ENCODE results near the gene SF3B1. TPM values are rescaled to one million over a fixed set of nuclear protein-coding genes. Genes with fewer than 3 reads are reported as not detected.
"Not testable (repeated sequence)": the region's sequence is repeated elsewhere in the genome, so short reads cannot be mapped to it uniquely, and the experiment has no call there.

SF3B1 gene
- total RNA-seq: 100 to 1,000 TPM; 266 to 292 TPM

DNA sequence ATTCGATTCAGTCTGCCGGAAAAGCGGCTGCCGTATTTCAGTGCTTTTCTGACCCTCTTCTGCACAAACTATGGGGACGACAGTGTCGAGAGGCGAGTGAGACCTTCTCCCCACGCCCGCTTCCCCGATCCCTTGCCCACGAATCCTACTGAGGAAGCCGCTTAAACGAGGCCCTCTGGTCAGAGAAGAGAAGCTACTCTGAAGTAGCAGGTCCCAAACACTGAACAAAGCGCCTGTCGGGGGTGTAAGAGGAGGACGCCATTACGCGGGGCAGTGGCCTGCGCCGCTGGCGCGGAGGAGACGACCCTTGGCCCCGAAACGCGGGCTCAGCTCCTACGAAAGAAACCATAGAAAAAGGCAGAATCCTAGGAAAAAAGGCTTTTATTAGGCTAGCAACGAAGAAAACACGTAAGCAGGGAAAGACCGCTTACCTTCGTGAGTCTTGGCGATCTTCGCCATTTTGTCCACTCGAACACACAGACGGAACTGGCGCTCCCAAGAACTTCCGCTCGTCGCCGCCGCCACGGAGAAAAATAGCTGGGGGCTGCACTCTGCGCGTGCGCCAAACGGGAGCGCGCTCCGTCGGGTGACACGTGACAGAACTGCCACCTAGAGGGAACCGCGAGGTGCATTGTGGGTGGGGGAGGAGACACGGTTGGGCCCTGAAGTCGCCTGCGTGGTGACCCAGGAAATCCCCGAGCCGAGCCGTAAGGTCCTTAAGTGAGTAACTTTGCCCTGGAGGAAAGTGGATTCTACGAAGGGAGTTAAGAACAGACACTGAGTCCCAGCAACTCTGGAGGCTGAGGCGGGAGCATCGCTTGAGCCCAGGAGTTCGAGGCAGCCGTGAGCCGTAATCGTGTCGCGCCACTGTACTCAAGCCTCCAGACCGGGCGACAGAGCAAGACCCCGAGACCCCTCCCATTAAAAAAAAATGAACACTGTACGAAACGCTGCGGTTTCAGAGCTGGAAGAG lies at the start of gene SF3B1:
Gene SF3B1, minus strand, starts transcription at position 488 of the 973 bp plus-strand sequence. Its CDS starts 29 bp downstream, at position 459.
- H3K36me3 Mint-ChIP-seq: peaks cover 24 to 27% of the 10 kb centered on the region in 2 donors
- ATAC-seq (peak; percentile 96), DNase-seq (ENCODE audit: low spot score in 2 of 2) (peak; percentile 98 to 99)

GRCh38 chr2:197484248-197484647 lies 49.4 kb upstream of the SF3B1 start:
- peak; percentile 3 to 21 for ATAC-seq

More for the DNA sequence above, at the start of gene SF3B1:
- H3K27ac Mint-ChIP-seq: peak within 1 kb of the TSS; percentile 100
- H3K9me3 Mint-ChIP-seq: no peaks in the 10 kb centered on the region

GRCh38 chr2:197480165-197481036 lies 45.6 kb upstream of the SF3B1 start:
- no peak for DNase-seq (ENCODE audit: low spot score in 2 of 2)
- peak; percentile 12 to 21 for ATAC-seq
- H3K36me3 Mint-ChIP-seq: peaks cover 4 to 44% of the 10 kb centered on the region in 2 donors
- peak overlapping the region in 1 of 2 donors; percentile 56 for H3K27ac Mint-ChIP-seq
- H3K9me3 Mint-ChIP-seq: peaks cover 0 to 5% of the 10 kb centered on the region in 2 donors

More at GRCh38 chr2:197484248-197484647, 49.4 kb upstream of the SF3B1 start:
- not testable (repeated sequence) for H3K27ac Mint-ChIP-seq; H3K9me3 Mint-ChIP-seq; DNase-seq (ENCODE audit: low spot score in 2 of 2)
- H3K36me3 Mint-ChIP-seq: peaks cover 15 to 65% of the 10 kb centered on the region in 2 donors

- ATAC-seq (no peak), DNase-seq (ENCODE audit: low spot score in 2 of 2) (no peak)
- Mint-ChIP-seq H3K27ac (no peak overlapping the region), H3K36me3 (peaks cover 4 to 23% of the 10 kb centered on the region in 2 donors), H3K9me3 (no peaks in the 10 kb centered on the region)
Measured at GRCh38 chr2:197477797-197478196, 43.0 kb upstream of the SF3B1 start.

DNA sequence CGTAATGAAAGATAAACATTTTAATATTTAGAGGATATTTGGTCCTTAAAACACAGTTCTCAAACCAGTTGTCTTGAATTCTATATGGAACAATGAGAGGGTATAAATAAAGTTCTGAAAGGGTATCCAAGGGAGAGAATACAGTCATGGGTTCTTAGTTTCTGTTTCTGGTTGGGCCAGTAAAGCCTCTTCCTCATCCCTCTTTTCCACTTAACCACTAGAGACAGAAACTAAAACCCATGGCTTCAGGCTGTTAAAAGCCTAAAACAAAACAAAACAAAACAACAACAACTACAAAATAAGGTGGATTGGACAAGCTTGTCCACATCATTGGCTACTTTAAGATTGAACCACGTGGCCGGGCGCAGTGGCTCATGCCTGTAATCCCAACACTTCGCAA lies 37.3 kb upstream of the SF3B1 start:
- DNase-seq (ENCODE audit: low spot score in 2 of 2) (no peak), ATAC-seq (no peak)
- H3K36me3 Mint-ChIP-seq: peaks cover 0 to 10% of the 10 kb centered on the region in 2 donors
- H3K27ac Mint-ChIP-seq: no peak overlapping the region
- no peaks in the 10 kb centered on the region for H3K9me3 Mint-ChIP-seq

DNA sequence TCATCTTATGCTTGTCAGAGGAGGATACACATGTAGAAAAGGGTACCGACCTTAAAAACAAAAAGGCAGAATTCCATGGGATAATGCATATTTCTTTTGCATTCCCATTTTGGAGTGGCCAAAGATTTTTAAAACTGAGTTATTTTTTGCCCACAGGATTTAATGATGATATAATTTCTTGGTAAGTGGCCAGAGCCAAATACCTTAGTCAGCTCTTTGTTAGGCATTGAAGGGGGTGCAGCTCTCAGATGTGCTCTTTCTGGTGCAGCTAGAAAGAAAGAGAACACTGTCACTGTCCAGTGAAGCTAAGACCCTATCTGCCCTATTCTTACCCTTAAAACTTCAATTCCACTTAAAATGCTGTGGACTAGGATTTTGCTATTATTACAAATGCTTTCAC lies 29.3 kb upstream of the SF3B1 start:
- Mint-ChIP-seq H3K27ac (no peak overlapping the region), H3K9me3 (no peaks in the 10 kb centered on the region), H3K36me3 (peaks cover 0 to 5% of the 10 kb centered on the region in 2 donors)
- no peak for ATAC-seq
- no peak for DNase-seq (ENCODE audit: low spot score in 2 of 2)

GRCh38 chr2:197461057-197461456 lies 26.2 kb upstream of the SF3B1 start:
- Mint-ChIP-seq H3K36me3 (peaks cover 0 to 2% of the 10 kb centered on the region in 2 donors), H3K9me3 (no peaks in the 10 kb centered on the region), H3K27ac (no peak overlapping the region)
- no peak for DNase-seq (ENCODE audit: low spot score in 2 of 2)
- ATAC-seq: no peak

DNA sequence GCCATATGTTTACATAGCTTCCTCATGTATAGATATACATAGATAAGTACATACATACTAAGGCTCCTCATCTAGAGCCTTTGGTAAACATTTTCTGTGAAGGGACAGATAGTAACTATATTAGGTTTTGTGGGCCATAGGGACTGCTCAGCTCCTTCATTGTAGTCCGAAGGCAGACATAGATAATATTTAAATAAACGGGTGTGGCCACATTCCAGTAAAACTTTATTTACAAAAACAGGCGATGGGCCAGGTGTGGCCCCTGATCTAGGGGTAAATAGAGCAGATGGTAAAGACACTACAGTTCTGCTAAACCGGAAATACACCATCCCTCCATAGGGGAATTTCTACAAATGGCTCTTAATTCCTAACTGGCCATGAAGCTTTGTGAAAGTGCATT lies 25.8 kb upstream of the SF3B1 start:
- DNase-seq (ENCODE audit: low spot score in 2 of 2): no peak
- Mint-ChIP-seq H3K36me3 (no peaks in the 10 kb centered on the region), H3K9me3 (no peaks in the 10 kb centered on the region), H3K27ac (no peak overlapping the region)
- no peak for ATAC-seq

GRCh38 chr2:197455428-197455827 lies 20.6 kb upstream of the SF3B1 start:
- H3K36me3 Mint-ChIP-seq: peaks cover 7 to 9% of the 10 kb centered on the region in 2 donors
- H3K9me3 Mint-ChIP-seq: no peaks in the 10 kb centered on the region
- H3K27ac Mint-ChIP-seq: peak overlapping the region; percentile 89 to 99
- no peak for DNase-seq (ENCODE audit: low spot score in 2 of 2)
- ATAC-seq: no peak

DNA sequence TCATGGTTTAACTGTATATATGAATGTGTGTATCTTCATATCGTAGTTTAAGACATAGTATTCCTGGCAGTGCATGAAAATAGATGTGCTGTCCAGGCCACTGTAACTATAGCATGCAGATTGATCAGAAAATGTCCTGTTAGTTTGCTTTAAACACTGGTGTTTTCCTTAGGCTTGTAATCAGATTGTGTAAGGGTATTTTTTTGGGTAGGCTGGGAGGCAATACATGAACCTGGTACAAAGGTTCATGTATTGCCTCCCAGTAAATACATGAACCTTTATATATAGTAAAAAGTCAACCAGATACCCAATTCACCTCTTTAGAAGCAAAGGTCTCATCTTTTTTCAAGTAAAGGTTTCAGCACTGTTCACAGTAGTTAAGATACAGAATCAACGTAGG lies 20.1 kb upstream of the SF3B1 start:
- H3K27ac Mint-ChIP-seq: peak overlapping the region; percentile 99 to 100
- no peak for DNase-seq (ENCODE audit: low spot score in 2 of 2)
- H3K36me3 Mint-ChIP-seq: peaks cover 7 to 9% of the 10 kb centered on the region in 2 donors
- H3K9me3 Mint-ChIP-seq: no peaks in the 10 kb centered on the region
- no peak for ATAC-seq

DNA sequence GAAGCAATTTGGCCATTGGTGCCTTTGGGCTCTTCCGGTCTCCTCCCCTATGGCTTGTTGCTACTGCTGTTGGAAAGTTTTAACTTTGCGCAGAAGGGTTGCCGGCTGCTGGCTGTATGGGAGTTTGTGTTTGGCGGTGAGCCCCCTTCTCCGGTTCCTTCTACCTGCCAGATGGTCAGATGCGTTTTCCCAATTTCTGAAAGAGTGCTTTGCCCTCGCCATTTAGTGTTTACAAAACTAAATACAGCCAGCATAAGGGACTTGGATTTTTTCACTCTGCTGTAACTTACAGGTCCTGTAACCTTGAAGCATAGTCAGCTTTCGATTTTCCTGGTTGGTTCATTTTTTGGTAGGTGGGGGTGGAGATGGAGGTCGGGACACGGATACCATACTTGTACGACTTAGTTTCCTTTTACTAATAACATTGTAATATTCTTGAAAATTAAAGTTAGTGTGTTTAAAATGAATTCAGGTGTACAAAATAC lies 19.1 kb upstream of the SF3B1 start:
- H3K27ac Mint-ChIP-seq: peak overlapping the region; percentile 99 to 100
- DNase-seq (ENCODE audit: low spot score in 2 of 2) (no peak), ATAC-seq (peak in 1 of 2 donors; percentile 69)
- H3K36me3 Mint-ChIP-seq: peaks cover 7 to 9% of the 10 kb centered on the region in 2 donors
- H3K9me3 Mint-ChIP-seq: no peaks in the 10 kb centered on the region

- DNase-seq (ENCODE audit: low spot score in 2 of 2) (peak; percentile 96 to 100), ATAC-seq (peak; percentile 91 to 93)
- H3K27ac Mint-ChIP-seq: peak within 1 kb of the TSS; percentile 99 to 100
- no peaks in the 10 kb centered on the region for H3K9me3 Mint-ChIP-seq
- H3K36me3 Mint-ChIP-seq: peaks cover 7 to 9% of the 10 kb centered on the region in 2 donors
Measured at GRCh38 chr2:197453123-197453913, 18.5 kb upstream of the SF3B1 start, which contains the start of gene COQ10B. COQ10B (plus strand) TSS chr2:197453552; CDS start chr2:197453561, 9 bp downstream.

- DNase-seq (ENCODE audit: low spot score in 2 of 2) (no peak), ATAC-seq (no peak)
- H3K36me3 Mint-ChIP-seq: peaks cover 7 to 9% of the 10 kb centered on the region in 2 donors
- H3K27ac Mint-ChIP-seq: peak overlapping the region; percentile 99 to 100
- H3K9me3 Mint-ChIP-seq: no peaks in the 10 kb centered on the region
Measured at GRCh38 chr2:197452754-197453122, 17.9 kb upstream of the SF3B1 start.

GRCh38 chr2:197450935-197451358 lies 16.1 kb upstream of the SF3B1 start:
- H3K36me3 Mint-ChIP-seq; H3K9me3 Mint-ChIP-seq; DNase-seq (ENCODE audit: low spot score in 2 of 2); ATAC-seq: not testable (repeated sequence)
- H3K27ac Mint-ChIP-seq: peak overlapping the region in 1 of 2 donors; percentile 44

GRCh38 chr2:197450465-197450864 lies 15.6 kb upstream of the SF3B1 start:
- DNase-seq (ENCODE audit: low spot score in 2 of 2) (no peak), ATAC-seq (no peak)
- Mint-ChIP-seq H3K9me3 (no peaks in the 10 kb centered on the region), H3K36me3 (peaks cover 7 to 9% of the 10 kb centered on the region in 2 donors), H3K27ac (no peak overlapping the region)

GRCh38 chr2:197446844-197447243 lies 12.0 kb upstream of the SF3B1 start:
- Mint-ChIP-seq H3K9me3 (no peaks in the 10 kb centered on the region), H3K36me3 (no peaks in the 10 kb centered on the region), H3K27ac (no peak overlapping the region)
- DNase-seq (ENCODE audit: low spot score in 2 of 2) (no peak), ATAC-seq (no peak)
